ENCODE measurements around the gene SMTNL2.

The SMTNL2 gene

DNA sequence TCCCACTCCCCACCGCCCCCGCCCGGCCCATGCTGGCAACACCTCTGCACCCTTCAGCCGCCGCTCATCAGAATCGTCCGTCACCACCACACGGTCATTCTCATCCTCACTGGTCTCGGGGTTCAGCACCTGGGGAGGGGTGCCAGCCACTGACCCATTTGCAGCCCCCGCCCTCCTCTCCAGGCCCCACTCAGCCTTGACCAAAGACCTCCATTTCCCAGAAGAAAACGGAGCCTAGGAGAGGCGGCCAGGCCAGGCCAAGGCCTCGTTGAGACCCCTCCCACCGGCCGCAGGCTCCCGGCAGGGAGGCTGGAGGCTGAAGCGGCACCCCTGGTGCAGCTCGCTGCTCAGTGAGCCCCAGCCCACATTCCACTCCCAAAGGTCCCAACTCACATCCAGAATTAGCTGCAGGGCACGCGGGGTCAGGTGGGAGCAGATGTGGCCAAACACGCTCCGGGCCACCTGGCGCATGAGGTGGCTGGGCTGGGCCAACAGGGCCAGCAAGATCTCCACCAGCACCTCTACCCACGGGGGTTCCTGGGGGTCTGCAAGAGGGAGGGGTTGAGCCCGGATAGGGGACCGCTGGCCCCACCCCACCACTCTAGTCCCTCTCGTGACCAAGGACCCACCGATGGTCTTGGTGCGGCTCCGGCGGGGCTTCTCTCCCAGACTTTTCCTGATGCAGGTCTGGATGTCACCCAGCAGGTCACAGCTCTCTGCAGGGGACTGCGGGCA is 38.9 kb upstream of the SMTNL2 start:
- DNase-seq = no peak

DNA sequence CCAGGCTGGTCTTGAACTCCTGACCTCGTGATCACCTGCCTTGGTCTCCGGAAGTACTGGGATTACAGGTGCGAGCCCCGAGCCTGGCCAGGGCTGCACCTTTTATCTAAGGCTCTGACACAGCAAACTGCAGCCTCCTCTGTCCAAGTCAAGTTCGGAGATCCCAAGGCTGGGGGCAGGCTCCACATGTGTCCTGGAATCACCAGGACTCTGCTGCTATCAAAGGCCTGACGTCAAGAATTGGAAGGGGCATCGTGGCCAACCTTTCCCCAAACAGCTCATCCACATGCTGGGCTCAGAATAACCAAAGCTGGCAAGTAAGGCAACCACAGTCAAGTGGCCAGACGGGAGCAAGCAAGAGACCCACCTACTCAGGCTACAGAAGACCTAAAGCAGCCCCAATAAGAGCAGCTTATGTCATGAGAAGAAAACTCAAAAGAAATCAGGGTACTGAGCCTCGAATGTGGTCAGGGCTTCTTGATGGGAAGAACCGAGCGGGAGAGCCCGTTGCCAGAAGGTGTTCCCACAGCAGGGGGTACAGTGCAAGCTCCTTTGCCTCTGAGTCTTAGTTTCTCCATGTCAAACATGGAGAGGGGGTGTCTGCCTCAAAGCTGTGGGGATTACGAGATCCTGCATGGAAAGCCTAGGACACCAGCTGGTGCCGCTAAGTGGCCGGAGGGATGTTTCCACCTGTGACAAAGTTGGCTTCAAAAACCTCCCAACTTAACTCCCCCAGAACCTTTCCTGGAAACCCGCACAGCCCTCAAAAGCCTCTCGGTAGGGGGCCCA is 37.0 kb upstream of the SMTNL2 start:
- no peak for DNase-seq

DNA sequence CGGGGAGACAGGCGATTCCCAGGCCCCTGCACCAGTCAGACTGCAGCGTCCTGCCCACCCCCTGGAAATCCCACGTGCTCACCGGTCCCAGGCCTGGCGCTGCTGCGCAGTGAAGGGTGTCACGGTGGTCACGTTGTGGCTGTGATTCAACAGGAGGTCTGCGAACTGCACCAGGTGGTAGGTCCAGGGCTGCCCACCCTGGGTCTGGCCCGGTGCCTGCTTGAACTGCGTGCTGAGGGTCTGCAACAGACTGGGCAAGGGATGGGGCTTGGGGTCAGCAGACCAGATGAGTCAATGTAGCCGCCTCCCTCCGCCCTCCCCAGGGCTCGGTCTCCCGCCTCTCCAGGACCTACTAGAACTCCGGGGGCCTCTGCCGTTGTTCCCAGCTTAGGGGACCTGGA is 36.3 kb upstream of the SMTNL2 start:
- DNase-seq = no peak

DNA sequence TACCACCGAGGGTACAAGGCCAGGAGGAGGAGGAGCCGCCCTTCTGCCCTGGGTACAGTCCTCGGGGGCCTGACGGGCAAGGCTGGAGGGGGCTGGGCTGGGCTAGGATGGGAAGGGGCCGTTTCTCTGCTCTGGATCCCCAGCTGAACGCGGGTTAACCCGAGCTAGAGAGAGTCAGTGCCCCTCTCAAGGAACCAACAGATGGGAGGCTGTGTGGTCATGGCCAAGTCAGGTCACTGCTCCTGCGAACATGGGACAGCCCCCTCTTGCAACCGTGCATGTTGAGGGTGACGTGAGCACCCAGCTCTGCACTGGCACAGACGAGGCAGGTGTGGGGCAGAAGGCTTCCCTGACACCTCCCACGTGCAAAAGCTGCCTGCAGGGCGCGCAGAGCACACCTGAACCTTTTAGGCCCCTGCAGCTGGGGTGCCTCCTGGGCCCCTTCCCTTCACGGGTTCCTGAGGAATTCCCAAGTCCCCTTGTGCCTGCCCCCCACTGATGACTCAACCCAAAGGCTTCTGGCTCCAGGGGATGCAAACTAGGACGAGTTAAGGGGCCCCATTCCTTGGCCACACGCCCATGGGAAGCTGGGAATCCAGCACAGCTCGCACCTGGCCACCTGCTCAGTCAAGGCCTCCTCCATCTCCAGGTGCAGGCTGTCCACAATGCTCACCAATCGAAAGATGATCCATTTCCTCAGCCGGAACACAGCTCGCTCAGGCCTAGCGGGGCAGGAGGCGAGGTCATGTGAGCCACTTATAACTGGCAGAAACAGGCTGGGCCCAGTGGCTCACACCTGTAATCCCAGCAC is 35.4 kb upstream of the SMTNL2 start:
- no peak for DNase-seq

DNA sequence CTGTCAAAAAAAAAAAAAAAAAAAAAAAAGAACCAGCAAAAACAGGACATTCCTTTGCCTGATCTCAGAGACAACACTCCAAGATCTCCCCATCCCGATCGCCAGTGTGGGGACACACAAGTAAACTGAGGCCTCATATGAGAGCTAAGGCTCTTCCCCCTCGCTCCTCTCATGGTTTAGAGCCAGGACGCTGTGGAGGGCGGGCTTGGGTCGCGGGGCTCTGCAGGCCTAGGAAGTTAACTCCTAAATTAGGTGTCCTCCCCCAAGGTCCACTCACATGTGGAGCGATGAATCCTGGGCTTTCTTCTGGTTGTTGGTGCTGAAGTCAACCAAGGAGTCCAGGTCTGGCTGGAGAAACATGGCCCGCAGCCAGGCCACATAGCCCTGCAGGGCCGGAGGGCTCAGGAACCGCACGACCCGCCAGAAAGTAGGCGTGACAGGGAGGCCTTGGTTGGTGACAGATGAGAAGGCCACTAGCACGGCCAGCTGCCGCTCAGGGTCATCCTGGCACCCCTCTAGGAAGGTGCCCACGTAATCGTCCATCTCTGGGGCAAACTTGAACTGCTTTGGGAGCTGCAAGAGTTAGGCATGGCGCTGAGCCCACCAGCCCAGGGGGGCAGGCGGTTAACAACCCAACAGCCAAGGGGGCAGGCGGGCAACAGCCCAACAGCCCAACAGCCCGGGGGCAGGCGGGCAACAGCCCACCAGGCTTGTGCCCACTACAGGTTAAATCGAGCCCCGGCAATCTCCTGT is 34.4 kb upstream of the SMTNL2 start:
- DNase-seq = no peak

DNA sequence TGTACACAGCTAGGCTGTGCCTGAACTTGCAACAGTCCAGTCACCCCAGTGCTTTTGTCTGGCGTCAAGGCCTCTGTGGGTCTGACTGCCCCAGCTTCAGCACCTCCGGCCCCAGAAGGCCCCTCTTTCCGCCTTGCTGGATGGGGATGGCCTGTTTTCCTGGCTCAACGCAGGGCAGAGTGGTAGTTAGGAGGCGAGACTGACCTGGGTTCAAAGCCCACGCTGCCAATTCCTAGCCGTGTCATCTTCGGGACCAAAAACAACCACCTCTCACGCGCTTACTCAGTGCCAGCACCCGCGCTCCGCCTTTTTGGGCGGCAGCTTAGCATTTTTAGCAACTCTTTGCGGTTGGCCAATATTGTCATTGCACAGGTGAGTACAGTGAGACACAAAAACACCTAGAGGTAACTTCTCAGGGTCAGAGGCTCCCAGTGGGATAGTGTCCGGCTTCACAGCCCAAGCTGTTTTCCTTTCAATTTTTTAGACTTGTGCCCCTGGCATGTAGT is 33.7 kb upstream of the SMTNL2 start:
- DNase-seq = no peak

DNA sequence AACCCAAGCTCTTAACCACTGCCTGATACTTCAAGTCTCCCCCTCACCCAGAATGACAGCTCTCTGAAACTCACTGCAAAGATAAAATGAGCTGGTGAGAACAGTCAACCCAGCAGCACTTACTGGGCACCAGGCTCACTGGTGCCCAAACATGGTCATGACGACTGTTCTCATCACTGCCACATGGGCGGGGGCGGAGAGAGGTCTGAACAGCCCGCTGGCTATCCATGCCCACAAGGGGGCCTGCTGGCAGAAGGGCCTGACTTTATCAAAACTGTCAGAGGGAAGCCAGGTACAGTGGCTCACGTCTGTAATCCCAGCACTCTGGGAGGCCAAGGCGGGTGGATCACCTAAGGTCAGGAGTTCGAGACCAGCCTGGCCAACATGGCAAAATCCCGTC is 33.2 kb upstream of the SMTNL2 start:
- DNase-seq = no peak

DNA sequence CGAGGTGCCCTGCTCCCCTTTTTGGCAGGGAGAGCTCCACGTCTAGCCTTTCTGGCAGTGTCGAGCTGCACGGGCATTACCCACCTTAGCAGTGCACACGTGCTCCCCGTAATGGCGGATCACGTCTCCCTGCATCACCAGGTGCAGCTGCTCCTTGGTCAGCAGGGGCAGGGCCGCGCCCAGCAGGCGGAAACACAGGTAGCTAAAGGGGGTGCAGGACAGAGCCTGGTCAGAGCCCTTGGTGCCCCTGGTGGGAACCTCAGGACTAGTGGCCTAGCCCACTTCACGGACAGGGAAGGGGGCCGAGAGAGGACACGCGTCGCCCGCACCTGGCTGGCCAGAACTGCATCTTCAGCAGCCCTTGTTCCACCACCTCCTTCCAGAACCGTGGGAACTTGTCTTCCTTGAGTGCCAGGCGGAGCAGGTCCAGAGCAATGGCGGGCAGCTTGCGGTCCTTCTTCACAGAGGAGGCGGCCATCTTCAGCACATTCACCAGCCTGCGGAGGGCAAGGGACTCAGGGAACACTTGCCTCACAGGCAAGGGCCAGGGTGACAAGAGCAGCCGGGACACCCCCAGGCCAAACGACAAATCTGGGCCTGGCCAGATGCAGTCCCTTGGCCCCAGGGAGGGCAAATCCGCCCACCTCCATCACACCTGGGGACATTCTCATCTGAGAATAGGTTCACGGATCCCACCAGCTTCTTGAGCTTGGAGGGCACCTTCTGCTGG is 32.4 kb upstream of the SMTNL2 start:
- DNase-seq = no peak

DNA sequence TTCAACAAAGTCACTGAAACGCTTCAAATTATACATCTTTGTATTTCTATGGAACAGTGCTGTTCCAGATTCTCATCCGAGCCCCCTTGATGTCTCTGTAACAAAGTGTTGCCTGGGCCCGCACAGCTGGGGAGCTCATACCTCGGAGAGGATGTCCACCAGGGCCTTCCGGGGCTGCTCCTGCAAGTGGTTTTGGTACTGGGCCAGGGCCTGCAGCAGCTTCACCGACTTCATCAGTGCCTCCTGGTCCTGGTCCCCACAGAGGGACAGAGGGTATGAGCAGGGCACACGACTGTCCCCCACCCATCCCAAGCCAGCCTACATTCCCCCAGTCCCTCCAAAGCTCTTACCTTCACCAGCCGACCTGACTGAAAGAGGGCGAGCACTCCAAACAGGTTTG is 30.7 kb upstream of the SMTNL2 start:
- DNase-seq = no peak

DNA sequence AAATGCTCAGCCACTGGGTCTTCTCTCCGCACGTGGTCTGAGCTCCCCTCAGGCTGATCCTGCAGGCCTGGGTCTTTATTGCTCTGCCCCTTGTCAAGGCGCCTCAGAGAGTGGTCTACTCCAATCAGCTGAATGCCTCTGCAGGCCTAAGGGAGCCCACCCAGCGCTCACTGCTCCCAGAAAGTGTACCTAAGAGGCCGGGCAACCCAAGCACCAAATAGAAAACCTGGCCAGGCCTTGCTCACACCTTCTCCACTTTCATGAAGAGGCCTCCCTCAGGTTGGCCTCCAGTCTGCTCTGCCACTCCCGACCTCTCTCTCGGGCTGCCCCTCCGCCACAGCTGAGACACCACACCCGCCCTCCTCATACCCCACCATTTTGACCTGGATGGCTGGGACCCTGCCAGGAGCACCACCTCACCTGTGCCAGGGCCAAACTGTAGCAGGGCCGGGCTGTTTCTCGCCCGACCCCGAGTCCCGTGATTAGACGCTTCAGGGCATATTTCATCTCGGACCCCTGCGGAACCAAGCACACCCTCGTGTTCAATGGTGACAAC is 29.8 kb upstream of the SMTNL2 start:
- no peak for DNase-seq

DNA sequence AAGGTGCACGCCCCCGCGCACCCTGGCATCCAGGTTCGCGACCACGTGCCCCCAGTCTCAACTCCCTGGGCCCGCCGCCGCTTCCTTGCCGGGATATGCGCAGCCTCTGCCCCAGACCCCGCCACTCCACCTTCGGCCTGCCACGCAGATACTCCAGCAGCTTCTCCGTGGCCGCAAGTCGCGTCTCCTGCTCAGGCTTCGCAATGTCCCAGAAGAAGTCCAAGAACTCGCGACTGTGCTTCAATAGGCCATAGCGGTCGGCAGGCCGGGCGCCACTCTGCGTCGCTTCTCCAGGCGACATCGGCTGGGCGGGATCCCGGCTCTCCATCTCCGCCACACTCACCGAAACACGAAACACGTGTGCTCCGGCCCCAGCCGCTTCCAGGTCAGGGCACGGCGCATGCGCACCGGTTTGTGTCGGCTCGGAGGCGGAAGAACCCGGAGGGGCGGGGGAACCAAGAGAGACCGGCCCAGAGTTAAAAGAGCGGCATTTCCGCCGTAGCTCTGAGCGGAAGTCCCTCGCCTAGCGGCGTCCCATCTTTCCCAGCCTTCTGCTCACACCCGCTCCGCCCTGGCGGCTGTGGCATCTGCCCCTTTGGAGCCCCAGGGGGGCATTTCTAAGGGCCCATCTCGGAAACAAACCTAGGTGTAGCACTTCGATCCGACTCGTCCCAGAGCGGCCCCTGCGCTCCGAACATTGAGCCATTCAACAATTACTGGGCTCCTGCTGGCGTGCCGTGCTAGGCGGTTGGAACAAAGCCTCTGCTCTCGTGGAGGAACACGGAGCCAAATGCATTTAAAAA is 29.1 kb upstream of the SMTNL2 start, which contains the start of gene MYBBP1A:
Gene MYBBP1A (minus strand): TSS at position 388 of the 803 bp plus-strand sequence. CDS start 60 bp downstream, at position 328.
- DNase-seq = peak; percentile 95

DNA sequence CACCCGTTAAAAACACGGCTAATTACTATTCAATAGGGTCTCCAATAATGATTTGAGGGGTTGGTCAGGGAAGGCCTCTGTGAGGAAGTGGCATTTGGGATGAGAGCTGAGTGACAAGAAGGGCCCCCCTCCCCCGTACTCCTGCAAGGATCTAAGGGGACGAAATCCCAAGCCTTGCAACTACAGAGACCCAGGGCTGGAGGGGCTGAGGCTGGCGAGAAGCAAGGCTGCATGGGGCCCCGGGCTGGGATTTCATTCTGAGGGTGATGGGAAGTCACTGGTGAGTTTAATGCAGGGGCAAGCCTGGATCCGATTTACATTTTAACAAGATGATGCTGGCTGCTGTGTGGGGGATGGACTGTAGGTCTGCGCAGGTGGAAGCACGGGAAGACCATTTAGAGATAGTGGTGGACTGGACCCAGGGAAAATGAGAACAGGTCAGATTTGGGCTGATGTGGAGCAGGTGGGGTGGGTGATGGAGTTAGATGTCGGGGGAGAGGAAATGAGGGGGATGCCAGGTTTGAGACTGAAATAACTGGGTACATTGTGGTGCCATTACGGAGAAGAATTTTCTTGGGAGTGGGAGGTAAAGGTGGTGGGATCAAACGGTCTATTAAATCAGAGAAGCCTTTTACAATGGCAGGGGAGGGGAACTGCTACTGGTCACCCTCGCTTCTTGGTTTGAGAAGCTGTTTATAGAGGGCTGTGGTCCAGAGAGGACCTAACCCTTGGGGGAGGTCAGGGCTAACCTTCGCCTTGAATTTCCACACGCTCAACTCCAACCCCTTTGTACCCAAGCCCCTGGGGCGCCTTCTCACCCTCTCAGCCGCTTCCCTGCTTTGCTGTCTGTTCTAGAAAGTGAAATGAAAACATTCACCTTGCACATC is 28.2 kb upstream of the SMTNL2 start:
- DNase-seq = no peak

DNA sequence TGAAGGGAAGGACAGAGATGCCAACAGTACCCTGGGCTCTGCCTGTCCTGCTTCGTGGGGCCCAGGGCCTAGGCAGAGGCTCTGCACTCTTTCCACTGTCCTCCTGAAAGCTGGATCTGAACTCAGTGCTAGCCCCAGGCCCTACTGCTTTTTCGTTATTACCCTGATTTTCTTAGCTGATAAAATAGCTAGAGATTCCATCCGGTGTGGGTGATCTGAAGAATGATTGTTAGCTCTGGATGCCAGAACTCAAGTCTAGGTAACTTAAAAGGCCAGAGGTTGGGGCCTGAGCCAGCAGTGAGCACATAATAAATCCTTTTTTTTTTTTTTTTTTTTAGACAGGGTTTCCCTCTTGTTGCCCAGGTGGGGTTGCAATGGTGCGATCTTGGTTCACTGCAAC is 27.3 kb upstream of the SMTNL2 start:
- no peak for DNase-seq

DNA sequence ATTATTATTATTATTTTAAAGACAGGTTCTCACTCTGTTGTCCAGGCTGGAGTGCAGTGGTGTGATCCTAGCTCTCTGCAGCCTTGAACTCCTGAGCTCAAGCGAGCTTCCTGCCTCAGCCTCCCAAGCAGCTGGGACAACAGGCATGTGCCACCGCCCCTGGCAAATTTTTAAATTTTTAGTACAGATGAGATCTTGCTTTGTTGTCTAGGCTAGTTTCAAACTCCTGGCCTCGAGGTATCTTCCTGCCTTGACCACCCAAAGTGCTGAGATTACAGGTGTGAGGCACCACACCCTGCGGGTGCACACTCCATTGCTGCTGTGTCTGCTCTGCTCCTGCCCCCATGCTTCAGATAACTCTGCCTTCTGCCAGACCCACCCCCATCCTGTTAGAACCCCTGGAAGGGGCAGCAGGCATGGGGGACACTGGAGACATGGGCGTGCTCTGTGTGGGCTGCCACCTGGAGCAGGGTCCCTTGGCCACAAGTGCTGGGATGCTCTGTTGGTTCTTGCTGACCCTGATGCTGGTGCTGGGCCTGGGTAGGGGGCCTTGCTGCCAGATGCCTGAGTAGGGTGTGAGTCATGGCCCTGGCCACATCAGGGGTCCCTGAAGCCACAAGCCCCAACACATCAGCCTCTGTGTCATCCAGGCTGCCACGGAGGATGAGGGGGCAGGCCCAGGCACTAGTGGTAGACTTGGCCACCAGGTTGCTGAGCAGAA is 26.5 kb upstream of the SMTNL2 start:
- DNase-seq = no peak

DNA sequence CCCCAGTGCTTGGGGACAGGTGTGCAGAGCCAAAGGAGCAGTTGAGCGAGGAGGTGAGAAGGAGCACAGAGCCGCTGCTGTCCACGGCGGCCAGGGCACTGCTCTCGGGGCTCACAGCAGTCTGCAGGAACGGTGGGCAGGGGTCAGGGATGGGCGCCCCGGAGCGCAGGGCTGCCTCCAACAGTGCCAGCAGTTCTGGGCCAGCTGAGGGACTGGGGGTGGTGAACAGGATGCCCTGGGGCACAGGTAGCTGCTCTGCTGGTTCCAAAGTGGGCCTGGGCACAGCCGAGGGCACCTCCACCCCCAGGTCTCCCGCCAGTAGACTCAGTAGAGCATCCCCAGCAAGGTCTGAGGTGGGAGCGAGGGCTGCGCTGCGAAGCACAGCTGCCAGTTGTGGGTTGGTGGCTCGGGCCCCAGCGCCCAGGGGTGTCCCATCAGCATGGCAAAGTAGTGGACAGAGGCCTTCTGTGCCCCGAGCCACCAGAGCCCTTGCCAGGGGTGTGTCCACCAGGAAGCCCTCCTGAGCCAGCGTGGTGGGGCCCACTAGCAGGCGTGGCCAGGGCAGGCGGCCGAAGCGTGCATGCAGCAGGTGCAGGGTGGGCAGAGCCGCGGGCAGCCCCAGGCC is 25.9 kb upstream of the SMTNL2 start:
- no peak for DNase-seq

DNA sequence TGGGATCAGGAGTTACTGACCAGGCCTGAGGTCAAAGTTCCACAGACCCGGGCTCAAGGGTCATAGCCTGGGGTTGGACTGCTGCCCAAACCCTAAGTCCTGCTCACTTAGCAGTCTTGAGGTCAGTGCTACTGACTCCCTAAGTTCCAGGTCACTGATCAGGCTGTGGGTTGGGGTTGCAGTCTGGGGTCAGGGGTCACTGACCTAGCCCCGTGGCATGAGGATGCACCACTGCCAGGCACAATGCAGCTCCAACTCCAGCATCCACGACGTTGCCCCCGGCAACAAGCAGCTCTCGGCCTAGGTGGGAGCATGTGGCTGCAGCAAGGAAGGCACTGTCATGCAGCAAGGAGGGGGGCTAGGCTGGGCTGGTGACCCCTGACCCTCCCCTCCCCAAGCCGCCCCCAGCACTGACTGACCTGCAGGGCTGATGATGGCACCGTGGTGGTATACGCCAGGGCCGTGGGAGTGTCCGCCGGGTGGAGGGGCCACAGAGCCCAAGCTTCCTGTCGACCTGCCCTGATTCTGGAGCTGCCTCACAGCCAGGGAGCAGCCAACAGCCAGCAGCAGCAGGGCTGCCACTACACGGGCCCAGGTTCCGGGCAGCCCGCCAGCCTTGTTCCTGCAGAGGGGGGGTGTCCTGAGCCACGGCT is 25.1 kb upstream of the SMTNL2 start:
- DNase-seq = no peak

DNA sequence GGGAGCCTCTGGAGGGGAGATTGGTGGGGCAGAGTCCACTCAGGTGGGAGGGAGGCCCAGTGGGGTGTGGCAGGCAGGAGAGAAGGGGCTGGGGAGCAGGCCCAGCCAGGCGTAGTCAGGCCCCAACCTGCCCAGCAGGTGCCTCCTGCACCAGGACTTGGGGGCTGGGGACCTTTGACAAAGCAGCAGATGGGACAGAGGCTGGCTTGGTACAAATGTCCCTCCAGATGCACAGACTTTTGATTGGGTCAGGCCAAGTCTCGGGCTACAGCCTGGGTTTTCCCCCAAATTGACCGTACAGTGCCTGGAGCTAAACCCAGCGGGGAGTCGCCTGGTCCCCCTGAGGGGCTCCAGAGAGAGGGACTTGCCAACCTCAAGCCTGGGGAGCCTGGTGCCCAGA is 24.4 kb upstream of the SMTNL2 start:
- DNase-seq = no peak

DNA sequence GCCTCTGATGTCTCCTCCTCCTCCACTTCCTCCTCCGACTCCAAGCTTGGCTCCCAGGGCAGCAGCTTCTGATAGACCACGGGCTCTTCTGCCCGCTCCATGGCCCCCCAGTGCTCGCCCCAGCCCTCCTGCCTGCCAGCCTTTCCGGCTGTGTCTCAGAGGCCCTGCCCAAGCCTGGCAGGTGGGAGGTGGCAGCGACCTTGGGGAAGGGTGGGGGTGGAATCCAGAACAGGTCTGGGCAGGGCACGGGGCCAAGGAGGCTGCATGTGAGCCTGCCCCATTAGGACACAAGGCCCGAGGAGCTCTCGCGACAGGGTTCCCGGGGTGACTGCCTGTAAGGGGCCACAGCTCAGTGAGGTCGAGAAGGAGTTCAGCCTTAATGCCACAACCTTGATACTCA is 23.9 kb upstream of the SMTNL2 start, which contains the start of gene GGT6:
Gene GGT6 (minus strand): TSS at position 157 of the 400 bp plus-strand sequence. CDS start 56 bp downstream, at position 101.
- DNase-seq = no peak
